Tibial nerve (tissue), 4 donors: ENCODE results near the gene PODXL2. TPM values are rescaled to one million over a fixed set of nuclear protein-coding genes. Genes with fewer than 3 reads are reported as not detected.
A peak's percentile ranks its signal among the peaks of the same experiment; 100 is the strongest.

Experiments used
- DNase-seq, 2 donors: peaks; one replicate each; pipeline ENCODE4 v3.0.0-alpha.2; 2019; ENCODE audit warnings: low spot score in 2 of 2
- H3K27ac ChIP-seq, 4 donors: fragments of 200-600 bp; sonication (generic) in 3 of 4; one replicate each; pipeline ENCODE4 v1.5.1; 2017 to 2019; ENCODE audit warnings: mild to moderate bottlenecking in 1 of 4
- H3K27me3 ChIP-seq, 2 donors: fragments of 200-600 bp; sonication (generic) in 1 of 2; one replicate each; pipeline versions ENCODE4 v1.5.1 to v1.6.0; 2017 to 2019
- H3K36me3 ChIP-seq, 3 donors: fragments of 200-600 bp; sonication (generic); one replicate each; pipeline ENCODE4 v1.5.1; 2018 to 2019
- H3K4me1 ChIP-seq, 4 donors: fragments of 200-600 bp; sonication (generic) in 3 of 4; one replicate each; pipeline ENCODE4 v1.5.1; 2017 to 2019
- H3K4me3 ChIP-seq, 4 donors: fragments of 200-600 bp; sonication (generic) in 3 of 4; one replicate each; pipeline ENCODE4 v1.5.1; 2017 to 2019; ENCODE audit warnings: mild to moderate bottlenecking in 1 of 4, moderate library complexity in 1 of 4
- H3K9me3 ChIP-seq, 4 donors: fragments of 200-600 bp; sonication (generic) in 3 of 4; one replicate each; pipeline ENCODE4 v1.5.1; 2017 to 2019
- EP300 ChIP-seq, 2 donors: sonication (generic); formaldehyde crosslinking; IDR thresholded peaks; one replicate each; pipeline ENCODE4 v1.6.1; 2017; ENCODE audit warnings: antibody characterized with exemption in 2 of 2, mild to moderate bottlenecking in 1 of 2
- POLR2A ChIP-seq, 2 donors: fragments of 450-650 bp; IDR thresholded peaks; one replicate each; pipeline ENCODE4 v1.6.1; 2017; ENCODE audit warnings: antibody characterized with exemption in 2 of 2, mild to moderate bottlenecking in 2 of 2, moderate library complexity in 2 of 2
- WGBS, 2 donors: methylation state at CpG; one replicate each; pipeline ENCODE4 v1.1.5; 2018; 5-methylcytosine and 5-hydroxymethylcytosine counted together
- total RNA-seq, 4 donors: library from RNA; depleted of rRNA; stranded (reverse); fragments of >200 nt; gene quantifications; one replicate each; pipeline ENCODE4 v1.1.0, GENCODE V29; 2016
- TF ChIP-seq, protein P1 (sequence below), 5 experiments: fragments of 200-600 bp in 3 of 5; fragments of 450-650 bp in 2 of 5; sonication (generic) in 3 of 5; IDR thresholded peaks; one replicate each; pipeline ENCODE4 v1.5.1; 2016 to 2019; ENCODE audit warnings: antibody characterized with exemption in 5 of 5, mild to moderate bottlenecking in 3 of 5, moderate library complexity in 2 of 5

PODXL2 gene
- total RNA-seq, 4 donors from 2014 or later: 12.7 to 19.8 (median 14.1) TPM

DNA sequence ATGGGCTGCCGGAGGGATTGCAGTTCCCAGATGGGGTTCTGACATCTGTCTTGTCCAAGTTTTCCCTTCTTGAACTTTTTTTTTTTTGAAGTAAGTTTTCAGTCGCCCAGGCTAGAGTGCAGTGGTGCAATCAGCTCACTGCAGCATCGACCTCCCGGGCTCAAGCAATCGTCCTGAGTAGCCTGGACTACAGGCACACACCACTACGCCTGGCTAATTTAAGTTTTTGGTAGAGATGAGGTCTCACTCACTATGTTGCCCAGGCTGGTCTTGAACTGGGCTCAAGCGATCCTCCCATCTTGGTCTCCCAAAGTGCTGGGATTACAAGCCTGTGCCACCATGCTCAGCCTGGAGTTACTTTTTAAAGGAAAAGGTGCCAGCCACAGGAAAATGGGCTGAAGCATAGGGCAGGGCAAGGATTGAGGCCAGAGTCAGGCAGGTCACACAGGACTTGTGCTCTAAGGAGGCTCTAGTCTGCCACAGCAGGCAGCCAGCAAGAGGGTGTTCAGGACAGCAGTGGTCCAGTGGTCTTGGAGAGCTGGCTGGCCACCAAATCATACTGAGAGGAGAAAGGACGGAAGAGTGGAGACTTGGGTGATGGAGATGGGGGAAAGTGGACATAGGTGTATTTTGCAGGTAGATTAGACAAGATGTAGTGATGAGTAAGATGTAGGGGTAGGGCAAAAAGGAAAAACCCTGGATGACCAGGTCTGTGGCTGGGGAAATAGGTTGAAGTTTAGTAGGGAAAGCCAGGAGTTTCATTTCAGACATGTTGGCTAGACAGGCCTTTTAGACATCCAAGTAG, 6.0 kb upstream of the PODXL2 start:
- Histone ChIP-seq H3K36me3 (peaks cover 0 to 48% (median 3%) of the 10 kb centered on the region in 3 donors), H3K4me3 (no peak overlapping the region), H3K27me3 (no peaks in the 10 kb centered on the region), H3K27ac (no peak overlapping the region), H3K4me1 (no peaks in the 10 kb centered on the region), H3K9me3 (no peaks in the 10 kb centered on the region)
- 88 to 93% methylated on average over 8 of the region's 8 CpGs for whole genome bisulfite sequencing, 2 donors
- TF ChIP-seq POLR2A (IDR thresholded peaks at IDR 0.05) (no peak), EP300 (IDR thresholded peaks at IDR 0.05) (no peak)
- TF ChIP-seq, protein P1, sequence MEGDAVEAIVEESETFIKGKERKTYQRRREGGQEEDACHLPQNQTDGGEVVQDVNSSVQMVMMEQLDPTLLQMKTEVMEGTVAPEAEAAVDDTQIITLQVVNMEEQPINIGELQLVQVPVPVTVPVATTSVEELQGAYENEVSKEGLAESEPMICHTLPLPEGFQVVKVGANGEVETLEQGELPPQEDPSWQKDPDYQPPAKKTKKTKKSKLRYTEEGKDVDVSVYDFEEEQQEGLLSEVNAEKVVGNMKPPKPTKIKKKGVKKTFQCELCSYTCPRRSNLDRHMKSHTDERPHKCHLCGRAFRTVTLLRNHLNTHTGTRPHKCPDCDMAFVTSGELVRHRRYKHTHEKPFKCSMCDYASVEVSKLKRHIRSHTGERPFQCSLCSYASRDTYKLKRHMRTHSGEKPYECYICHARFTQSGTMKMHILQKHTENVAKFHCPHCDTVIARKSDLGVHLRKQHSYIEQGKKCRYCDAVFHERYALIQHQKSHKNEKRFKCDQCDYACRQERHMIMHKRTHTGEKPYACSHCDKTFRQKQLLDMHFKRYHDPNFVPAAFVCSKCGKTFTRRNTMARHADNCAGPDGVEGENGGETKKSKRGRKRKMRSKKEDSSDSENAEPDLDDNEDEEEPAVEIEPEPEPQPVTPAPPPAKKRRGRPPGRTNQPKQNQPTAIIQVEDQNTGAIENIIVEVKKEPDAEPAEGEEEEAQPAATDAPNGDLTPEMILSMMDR (IDR thresholded peaks at IDR 0.05): no peak
- DNase-seq: no peak

DNA sequence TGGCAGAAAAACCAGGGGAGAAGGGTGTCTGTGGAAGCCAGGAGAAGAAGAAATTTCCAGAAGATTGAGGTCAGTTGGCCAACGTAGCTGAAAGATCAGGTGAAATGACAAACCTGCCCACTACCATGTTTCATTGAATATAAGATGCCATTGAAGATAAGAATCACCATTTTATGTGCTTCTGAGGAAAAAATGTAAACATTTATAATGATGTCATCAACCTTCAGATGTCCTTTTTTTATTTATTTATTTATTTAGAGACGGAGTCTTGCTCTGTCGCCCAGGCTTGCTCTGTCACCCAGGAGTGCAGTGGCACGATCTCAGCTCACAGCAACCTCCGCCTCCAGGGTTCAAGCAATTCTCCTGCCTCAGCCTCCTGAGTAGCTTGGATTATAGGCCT, 4.9 kb upstream of the PODXL2 start:
- Histone ChIP-seq H3K27ac (no peak overlapping the region), H3K9me3 (no peaks in the 10 kb centered on the region), H3K4me3 (no peak overlapping the region), H3K4me1 (peaks cover 0 to 8% (median 0%) of the 10 kb centered on the region in 4 donors), H3K36me3 (peaks cover 0 to 37% (median 3%) of the 10 kb centered on the region in 3 donors), H3K27me3 (no peaks in the 10 kb centered on the region)
- no peak for DNase-seq
- 78 to 92% methylated on average over 5 of the region's 5 CpGs for WGBS, 2 donors
- TF ChIP-seq POLR2A (IDR thresholded peaks at IDR 0.05) (no peak), EP300 (IDR thresholded peaks at IDR 0.05) (no peak)
- TF ChIP-seq, protein P1 (IDR thresholded peaks at IDR 0.05): no peak

DNA sequence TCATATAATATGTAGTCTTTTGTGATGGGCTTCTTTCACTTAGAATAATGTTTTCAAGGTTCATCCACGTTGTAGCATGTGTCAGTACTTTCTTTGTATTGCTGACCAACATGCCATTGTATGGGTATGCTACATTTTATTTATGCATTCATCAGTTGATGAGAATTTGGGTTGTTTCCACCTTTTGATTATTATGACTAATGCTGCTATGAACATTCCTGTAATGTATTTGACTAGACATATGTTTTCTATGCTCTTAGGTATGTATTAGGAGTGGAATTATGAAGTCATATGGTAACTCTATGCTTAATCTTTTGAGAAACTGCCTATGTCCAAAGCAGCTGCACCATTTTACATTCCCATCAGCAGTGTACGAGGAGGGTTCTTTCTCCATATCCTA, 3.2 kb upstream of the PODXL2 start:
- H3K27me3 ChIP-seq: peaks cover 0 to 11% of the 10 kb centered on the region in 2 donors
- H3K4me3 ChIP-seq: no peak overlapping the region
- TF ChIP-seq EP300 (IDR thresholded peaks at IDR 0.05): no peak
- TF ChIP-seq, protein P1 (IDR thresholded peaks at IDR 0.05): no peak
- no peak for TF ChIP-seq POLR2A (IDR thresholded peaks at IDR 0.05)
- peaks cover 0 to 23% (median 9%) of the 10 kb centered on the region in 4 donors for H3K4me1 ChIP-seq
- H3K36me3 ChIP-seq: peaks cover 0 to 20% (median 1%) of the 10 kb centered on the region in 3 donors
- H3K27ac ChIP-seq: no peak overlapping the region
- DNase-seq: no peak
- 34 to 36% methylated on average over 2 of the region's 2 CpGs for WGBS, 2 donors
- no peaks in the 10 kb centered on the region for H3K9me3 ChIP-seq

DNA sequence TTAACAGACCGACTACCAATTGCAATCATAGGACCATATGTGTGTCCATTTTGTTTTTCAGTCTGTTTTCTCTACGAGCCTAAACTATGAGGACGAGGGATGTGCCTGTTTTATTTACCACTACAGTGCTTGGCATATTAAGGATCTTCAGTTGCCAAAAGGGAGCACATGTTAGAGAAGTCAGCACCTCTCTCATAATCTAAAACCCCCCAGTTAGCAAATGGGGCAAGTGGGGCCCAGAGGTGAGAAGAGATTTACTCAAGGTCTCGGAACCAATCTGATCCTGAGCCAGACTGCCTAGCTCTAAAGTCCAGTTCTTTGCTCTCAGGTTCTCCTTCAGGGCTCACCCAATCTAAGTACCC, 578 bp upstream of the PODXL2 start:
- no peak for DNase-seq
- no peaks in the 10 kb centered on the region for H3K9me3 ChIP-seq
- H3K27me3 ChIP-seq: peaks cover 0 to 18% of the 10 kb centered on the region in 2 donors
- peak overlapping the region in 2 of 4 donors; percentile 28 to 53 for H3K27ac ChIP-seq
- 56 to 59% methylated on average over 4 of the region's 4 CpGs for WGBS, 2 donors
- H3K4me1 ChIP-seq: peaks cover 0 to 25% (median 9%) of the 10 kb centered on the region in 4 donors
- peak overlapping the region in 1 of 4 donors; percentile 65 for H3K4me3 ChIP-seq
- TF ChIP-seq POLR2A (IDR thresholded peaks at IDR 0.05): no peak
- no peak for TF ChIP-seq EP300 (IDR thresholded peaks at IDR 0.05)
- TF ChIP-seq, protein P1 (IDR thresholded peaks at IDR 0.05): no peak
- no peaks in the 10 kb centered on the region for H3K36me3 ChIP-seq
